Stimulated activated CD8-positive, alpha-beta memory T cell treated with anti-CD3 and anti-CD28 coated beads, Interleukin-4, amount 100 ng/mL, for 4 hours (primary cell): ENCODE results near the gene ATG2B.

Experiments used
- DNase-seq, 2 donors: peaks; one replicate each; pipeline ENCODE4 v3.0.0-alpha.2; 2020; ENCODE audit warnings: low read depth in 2 of 2, low spot score in 1 of 2

Gene ATG2B

DNA sequence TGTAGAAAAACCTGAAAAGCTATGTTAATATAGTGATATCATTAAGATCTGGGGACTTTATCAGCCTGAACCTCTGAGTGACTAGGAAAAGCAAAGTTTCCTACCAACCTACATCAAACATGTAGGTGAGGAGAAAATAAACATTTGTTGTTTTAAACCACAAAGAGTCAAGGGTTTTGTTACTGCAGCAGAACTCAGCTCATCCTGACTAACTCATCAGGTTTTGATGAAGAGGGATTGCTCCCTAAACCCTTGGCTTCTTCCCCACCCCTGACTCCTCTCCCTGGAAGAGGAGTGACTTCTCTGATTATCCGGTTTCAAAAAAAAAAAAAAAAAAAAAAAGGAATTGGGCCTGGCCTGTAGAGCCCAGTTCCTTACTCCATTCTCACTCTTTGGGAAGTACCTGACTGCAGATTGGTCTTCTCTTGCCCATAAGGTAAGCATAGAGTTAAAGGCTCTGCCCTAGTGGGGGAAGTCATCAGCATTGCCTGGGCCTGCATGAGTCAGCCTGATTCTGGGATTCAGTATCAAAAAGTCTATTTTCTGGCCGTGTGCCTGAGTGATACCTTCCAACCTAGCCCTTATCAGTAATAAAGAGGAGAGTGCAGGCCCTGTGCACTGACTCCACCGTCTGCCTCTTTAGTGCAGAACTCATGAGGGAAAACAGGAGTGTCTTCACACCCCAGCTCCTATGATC is 90.2 kb downstream of the ATG2B start:
- DNase-seq = no peak

- no peak for DNase-seq
Measured at GRCh38 chr14:96271421-96271762, 91.7 kb downstream of the ATG2B start.

DNA sequence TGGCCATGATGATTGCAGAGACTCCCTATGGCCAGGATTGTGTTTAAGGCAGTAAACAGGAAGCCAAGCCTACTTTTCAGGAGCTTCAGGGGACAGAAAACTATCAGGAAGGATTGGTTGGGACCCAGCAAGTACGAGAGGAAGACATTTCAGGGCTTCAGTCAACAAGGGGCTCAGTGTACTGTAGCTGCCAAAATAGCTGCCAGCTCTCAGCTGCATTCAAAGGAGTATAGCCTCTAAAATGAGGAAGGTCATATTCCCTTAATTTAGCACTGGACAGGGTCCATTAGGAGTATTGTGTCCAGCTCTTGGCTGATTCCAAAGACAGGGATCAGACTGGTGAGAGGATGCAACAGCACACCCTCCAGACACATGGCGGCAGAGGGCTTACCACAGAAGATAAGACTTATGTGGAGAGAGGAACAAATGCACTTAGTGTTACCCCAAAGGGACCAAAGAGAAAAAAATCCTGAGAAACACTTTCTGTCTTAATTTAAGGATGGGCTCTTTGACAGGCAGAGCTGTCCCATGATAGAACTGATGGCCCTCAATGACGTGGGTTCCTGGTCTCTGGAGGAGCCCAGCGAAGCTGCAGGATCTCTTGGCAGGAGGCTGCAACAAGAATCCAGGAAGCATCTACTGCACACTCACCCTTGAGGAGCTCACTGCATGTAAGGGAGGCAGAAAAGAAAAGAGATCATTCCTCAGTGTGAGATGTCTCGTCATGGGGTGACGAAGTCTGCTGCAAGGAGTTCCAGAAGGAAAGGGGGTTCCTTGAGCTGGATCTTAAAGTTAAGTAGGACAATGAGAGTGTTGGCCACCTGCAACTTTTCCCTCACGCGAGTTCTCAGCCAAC is 92.3 kb downstream of the ATG2B start:
- DNase-seq = no peak

DNA sequence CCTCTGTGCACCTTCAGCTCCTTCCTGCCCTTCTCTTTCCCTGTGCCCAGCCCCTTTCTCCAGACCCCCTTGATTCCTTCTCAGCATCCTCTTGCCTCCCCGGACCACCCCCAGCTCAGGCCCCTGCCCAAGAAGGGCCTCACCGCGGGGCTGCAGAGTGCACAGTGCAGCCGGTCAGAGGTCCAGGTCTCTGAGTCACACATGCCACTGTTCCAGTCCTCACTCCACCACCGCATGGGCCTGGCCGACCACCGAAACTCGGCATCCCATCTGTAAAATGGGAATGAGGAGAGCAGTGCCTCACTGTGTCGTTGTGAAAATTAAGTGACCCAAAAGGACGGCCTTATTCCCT is 93.8 kb downstream of the ATG2B start:
- DNase-seq = no peak

DNA sequence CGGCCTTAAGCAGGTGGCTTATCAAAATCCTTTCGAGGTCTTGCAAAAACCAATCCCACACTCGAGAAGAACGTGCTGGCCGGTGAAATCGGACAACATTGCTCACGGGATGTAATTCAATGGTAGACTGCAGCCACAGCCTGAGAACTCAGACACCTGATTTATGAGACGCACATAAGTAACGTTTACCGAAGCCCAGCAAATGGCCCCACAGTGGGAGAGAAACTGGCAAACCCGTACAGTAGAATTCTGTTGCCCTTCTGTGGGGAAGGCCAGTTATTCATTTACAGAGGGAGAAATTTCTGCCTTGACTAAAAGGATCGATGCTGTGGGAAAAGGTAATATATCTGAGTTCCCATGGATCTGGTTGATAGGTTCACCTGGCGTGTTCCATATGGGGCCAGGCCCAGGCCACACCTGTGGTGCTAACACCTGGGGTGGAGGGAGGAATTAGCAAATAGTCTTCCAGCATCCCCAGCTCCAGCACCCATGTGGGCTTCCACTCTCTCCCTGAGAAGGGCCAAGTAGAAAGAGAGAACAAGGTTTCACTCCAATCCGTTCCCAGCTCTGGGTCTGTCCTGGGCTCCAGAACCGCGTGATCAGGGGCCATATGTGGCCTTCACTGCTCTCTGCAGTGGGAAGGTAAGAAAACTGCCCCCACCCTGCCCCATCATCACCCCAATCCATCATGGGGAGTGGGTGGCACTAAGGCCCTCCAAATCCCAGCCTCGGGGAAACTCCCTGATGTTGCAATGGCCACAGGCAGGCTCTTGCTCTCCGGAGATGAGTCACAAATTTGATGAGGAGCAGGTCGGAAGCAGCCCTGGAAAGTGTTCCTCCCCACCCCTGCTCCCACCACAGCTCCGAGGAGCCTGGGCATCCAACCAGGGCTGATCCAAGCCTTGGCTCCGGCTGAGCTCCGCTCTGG is 94.4 kb downstream of the ATG2B start:
- DNase-seq = no peak

DNA sequence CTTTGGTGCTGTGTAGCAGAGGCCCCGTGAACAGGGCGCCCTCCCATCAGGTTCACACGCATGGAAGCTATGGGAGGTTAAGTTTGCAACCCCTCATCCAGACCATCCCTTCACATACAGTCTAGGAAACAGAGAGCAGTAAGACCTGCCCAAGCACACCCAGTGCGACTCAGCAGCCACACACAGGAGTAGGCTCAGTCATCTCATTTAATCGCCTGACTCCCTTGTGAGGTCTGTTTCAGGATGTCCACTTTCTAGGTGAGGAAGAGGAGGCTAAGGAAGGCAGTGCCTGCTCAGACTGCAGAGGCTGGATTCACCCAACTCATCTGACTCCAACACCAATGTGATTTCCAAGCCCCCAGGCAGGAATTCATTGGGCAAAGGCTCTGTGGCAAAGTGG is 95.2 kb downstream of the ATG2B start:
- DNase-seq = no peak

DNA sequence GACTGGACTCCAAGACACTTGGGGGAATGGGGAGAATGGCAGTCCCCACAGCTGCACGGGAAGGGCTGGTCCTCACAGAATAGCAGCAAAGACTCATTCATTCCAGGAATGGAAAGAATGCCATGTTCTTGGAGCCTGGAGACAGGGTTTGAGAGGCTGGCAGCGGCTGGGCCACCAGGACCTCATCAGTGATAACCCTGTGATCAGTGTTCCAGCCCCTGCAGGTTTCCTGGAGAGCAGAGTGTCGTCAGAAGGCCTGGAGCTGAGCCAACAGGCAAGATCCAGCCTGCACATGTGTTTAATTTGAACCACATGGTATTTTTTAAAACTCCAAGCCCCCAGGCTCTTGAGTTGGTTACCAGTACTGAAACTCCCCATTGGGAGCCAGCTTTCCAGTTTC is 95.8 kb downstream of the ATG2B start:
- DNase-seq = no peak

- no peak for DNase-seq
Measured at GRCh38 chr14:96265383-96266095, 97.6 kb downstream of the ATG2B start.

DNA sequence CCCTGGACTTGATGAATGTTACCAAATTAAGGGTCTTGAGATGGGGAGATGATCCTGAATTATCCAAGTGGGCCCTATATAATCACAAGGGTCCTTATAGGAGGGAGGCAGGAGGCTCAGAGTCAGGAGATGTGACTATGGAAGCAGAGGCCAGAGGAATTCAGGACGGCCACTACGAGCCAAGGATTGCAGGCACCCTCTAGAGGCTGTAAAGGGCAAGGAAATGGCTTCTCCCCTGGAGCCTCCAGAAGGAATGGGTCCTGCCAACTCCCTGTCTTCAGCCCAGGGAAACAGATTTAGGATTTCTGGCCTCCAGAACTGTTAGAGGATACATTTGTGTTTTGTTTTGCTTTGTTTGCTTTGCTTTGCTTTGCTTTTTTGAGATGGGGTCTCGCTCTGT is 98.3 kb downstream of the ATG2B start:
- DNase-seq = no peak

DNA sequence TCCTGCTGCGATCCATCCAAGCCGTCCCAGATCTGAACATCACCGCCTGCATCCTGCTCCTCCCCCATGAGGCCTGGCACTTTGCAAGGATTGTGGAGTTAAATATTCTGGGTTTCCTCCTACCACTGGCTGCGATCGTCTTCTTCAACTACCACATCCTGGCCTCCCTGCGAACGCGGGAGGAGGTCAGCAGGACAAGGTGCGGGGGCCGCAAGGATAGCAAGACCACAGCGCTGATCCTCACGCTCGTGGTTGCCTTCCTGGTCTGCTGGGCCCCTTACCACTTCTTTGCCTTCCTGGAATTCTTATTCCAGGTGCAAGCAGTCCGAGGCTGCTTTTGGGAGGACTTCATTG is 99.0 kb downstream of the ATG2B start:
- DNase-seq = no peak

- DNase-seq = no peak
Measured at GRCh38 chr14:96263347-96264199, 99.6 kb downstream of the ATG2B start.

DNA sequence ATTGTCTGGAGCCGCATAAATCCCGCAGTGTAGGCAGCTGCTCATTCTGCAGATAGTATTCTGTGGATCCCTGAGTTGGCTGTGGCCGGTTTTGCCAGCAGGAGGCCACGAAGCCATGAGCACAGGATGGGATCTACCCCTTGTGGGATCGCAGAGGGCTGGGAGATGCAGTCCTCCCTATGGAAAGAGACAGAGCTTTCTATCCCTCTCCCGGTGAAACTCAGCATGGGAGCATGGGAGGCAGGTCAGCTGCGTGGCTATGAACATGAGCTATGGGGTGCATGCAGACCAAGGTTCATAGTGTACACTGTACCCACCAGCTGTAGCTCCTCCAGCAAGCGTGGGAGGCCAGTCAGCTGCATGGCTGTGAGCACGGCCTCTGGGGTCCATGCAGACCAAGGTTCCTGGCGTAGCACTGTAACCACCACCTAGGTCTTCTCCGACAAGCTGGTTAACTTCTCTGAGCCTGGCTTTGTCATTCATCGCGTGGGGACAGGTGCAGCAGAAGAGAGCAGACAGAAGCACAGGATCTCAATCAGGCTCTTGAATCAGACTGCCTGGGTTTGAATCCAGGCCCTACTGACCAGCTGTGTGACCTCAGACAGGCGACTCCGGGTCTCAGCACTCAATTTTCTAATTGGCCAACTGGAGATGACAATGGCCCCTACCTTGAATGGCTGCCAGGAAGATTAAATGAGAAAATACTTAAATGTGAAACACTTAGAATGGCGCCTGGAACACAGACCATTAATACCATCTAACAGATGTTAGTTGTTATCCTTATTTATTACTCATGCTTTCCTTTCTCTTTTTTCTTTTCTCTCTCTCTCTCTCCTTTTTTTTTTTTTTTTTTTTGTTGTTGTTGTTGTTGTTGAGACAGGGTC is 101.1 kb downstream of the ATG2B start:
- no peak for DNase-seq

GRCh38 chr14:96261053-96261452 is 102.1 kb downstream of the ATG2B start:
- no peak for DNase-seq

- DNase-seq = no peak
Measured at GRCh38 chr14:96260341-96260821, 102.8 kb downstream of the ATG2B start.

DNA sequence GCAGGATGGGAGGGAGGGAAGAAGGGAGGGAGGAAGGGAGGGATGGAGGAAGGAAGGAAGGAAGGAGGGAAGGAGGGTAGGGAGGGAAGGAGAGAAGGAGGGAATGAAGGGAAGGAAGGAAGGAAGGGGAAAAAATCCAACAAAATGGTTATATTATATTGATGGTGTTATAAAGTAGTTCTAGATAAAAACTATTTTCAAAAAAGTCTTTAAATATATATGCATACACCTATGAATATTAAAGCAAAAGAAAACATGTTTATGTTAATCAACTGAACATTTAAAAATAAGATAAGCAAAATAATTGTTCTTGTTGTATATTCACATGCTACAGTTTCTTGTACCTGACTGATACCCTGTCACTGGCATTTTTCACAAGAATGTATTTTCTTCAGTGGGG is 105.2 kb downstream of the ATG2B start:
- no peak for DNase-seq

DNA sequence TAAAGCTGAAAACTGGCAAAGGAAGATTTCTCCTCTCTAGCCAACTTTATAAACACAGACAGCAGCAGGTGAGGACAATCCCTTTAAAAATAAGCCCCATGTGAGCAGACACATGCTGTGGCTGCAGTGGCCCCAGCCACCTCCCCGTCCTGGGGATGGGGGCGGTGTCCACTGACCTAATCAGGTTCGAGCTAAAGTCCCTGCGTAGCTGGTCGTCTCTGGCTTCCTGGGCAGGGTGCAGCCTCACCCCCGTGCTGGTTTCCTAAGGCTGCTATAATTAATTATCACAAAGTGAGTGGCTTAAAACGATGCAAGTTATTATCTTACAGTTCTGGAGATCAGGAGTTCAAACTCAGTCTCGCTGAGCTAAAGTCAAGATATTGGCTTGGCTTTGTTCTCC is 106.1 kb downstream of the ATG2B start:
- DNase-seq = no peak

DNA sequence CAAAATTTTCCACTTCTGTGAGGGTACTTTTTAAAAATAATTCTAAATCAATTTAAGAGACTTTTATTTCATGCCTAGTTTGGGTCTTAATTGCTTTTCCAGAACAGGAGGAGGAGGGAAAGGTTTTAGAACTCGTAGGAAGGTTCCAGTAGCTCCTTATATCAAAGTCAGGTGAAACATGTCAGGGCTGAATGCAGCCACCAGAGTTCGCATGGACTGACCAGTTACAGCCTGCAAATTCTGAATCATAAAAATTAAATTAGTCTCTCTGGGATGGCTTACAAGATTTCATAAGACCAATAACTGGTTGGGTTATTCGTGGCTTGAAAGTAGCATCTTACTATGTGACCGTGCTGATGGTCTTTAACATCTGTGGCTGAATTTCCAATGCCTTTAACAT is 106.7 kb downstream of the ATG2B start:
- no peak for DNase-seq

DNA sequence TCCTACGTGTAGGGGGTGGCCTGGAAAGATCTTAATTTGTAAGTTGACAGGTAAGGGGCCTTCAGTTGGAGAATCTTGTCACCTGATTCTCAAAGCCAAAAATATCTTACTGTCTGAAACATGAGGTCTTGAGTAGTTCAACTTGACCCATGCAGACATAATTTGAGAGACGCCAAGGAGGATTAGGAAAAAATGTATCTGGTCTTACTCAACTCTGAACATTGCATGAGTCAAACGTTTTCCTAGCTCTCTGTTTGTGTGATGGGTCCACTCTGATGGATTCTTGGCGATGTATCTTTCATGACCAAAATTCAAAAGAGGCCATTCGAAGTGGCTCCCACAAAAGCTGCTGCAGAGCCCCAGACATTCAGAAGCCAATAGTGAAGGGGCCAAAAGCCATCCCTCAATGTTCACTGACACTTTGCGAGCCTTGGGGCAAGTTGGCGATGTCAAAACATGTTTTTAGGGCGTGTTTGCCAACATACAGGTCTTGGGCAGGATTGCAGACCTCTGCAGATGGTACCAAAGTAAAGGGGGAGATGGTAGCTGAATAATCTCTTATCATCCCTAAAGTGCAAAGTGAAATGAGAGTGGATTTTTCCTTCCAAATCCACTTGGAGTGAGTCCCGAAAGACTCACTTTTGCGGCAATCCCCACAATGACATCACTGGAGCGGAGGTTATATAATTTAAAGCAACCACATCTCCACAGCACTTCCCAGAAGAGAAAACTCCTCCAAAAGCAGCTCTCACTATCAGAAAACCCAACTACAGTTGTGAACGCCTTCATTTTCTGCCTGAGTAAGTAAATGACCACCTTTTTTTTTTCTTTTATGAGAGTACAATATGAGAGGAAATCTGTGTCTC is 107.4 kb downstream of the ATG2B start, which contains the start of gene BDKRB1:
Gene BDKRB1, plus strand, starts transcription at position 710 of the 866 bp plus-strand sequence. CDS start 7,473 bp downstream, outside the sequence.
- DNase-seq = no peak
